ENCODE measurements around the gene COL23A1.

The COL23A1 gene

GRCh38 chr5:178346607-178347334, 243.4 kb downstream of the COL23A1 start:
- no peak for FAIRE-seq
- DNase-seq (ENCODE audit: insufficient read length, low spot score): no peak
- TF ChIP-seq SPI1 (IDR thresholded peaks at IDR 0.05; ENCODE audit: low read depth, low read length): no peak
- no peak for TF ChIP-seq POU2F2 (IDR thresholded peaks at IDR 0.05; ENCODE audit: low read depth, low read length)
- TF ChIP-seq TAF1 (IDR thresholded peaks at IDR 0.05; ENCODE audit: low read depth, low read length): no peak
- TF ChIP-seq POLR2AphosphoS5 (IDR thresholded peaks at IDR 0.05; ENCODE audit: low read depth, low read length): no peak
- TF ChIP-seq POLR2A (IDR thresholded peaks at IDR 0.05; ENCODE audit: low read depth, low read length): no peak
- no peak for TF ChIP-seq PAX5 (IDR thresholded peaks at IDR 0.05; ENCODE audit: insufficient read depth, low read length, severe bottlenecking)

GRCh38 chr5:178343306-178343705, 246.9 kb downstream of the COL23A1 start:
- FAIRE-seq (no peak), DNase-seq (ENCODE audit: insufficient read length, low spot score) (no peak)
- TF ChIP-seq POU2F2 (IDR thresholded peaks at IDR 0.05; ENCODE audit: low read depth, low read length): no peak
- no peak for TF ChIP-seq PAX5 (IDR thresholded peaks at IDR 0.05; ENCODE audit: insufficient read depth, low read length, severe bottlenecking)
- no peak for TF ChIP-seq SPI1 (IDR thresholded peaks at IDR 0.05; ENCODE audit: low read depth, low read length)
- TF ChIP-seq POLR2AphosphoS5 (IDR thresholded peaks at IDR 0.05; ENCODE audit: low read depth, low read length): no peak
- TF ChIP-seq TAF1 (IDR thresholded peaks at IDR 0.05; ENCODE audit: low read depth, low read length): no peak
- no peak for TF ChIP-seq POLR2A (IDR thresholded peaks at IDR 0.05; ENCODE audit: low read depth, low read length)

GRCh38 chr5:178341851-178342140, 248.4 kb downstream of the COL23A1 start:
- FAIRE-seq (no peak), DNase-seq (ENCODE audit: insufficient read length, low spot score) (no peak)
- no peak for TF ChIP-seq POLR2A (IDR thresholded peaks at IDR 0.05; ENCODE audit: low read depth, low read length)
- TF ChIP-seq POLR2AphosphoS5 (IDR thresholded peaks at IDR 0.05; ENCODE audit: low read depth, low read length): no peak
- TF ChIP-seq POU2F2 (IDR thresholded peaks at IDR 0.05; ENCODE audit: low read depth, low read length): no peak
- TF ChIP-seq PAX5 (IDR thresholded peaks at IDR 0.05; ENCODE audit: insufficient read depth, low read length, severe bottlenecking): no peak
- no peak for TF ChIP-seq TAF1 (IDR thresholded peaks at IDR 0.05; ENCODE audit: low read depth, low read length)
- TF ChIP-seq SPI1 (IDR thresholded peaks at IDR 0.05; ENCODE audit: low read depth, low read length): no peak

GRCh38 chr5:178341091-178341850, 248.9 kb downstream of the COL23A1 start:
- DNase-seq (ENCODE audit: insufficient read length, low spot score): no peak
- no peak for FAIRE-seq
- TF ChIP-seq SPI1 (IDR thresholded peaks at IDR 0.05; ENCODE audit: low read depth, low read length) (no peak), PAX5 (IDR thresholded peaks at IDR 0.05; ENCODE audit: insufficient read depth, low read length, severe bottlenecking) (no peak), POLR2AphosphoS5 (IDR thresholded peaks at IDR 0.05; ENCODE audit: low read depth, low read length) (no peak), TAF1 (IDR thresholded peaks at IDR 0.05; ENCODE audit: low read depth, low read length) (no peak), POU2F2 (IDR thresholded peaks at IDR 0.05; ENCODE audit: low read depth, low read length) (no peak), POLR2A (IDR thresholded peaks at IDR 0.05; ENCODE audit: low read depth, low read length) (no peak)

GRCh38 chr5:178340637-178341036, 249.6 kb downstream of the COL23A1 start:
- FAIRE-seq: no peak

GRCh38 chr5:178340187-178340586, 250.0 kb downstream of the COL23A1 start:
- FAIRE-seq (no peak), DNase-seq (ENCODE audit: insufficient read length, low spot score) (no peak)
- TF ChIP-seq TAF1 (IDR thresholded peaks at IDR 0.05; ENCODE audit: low read depth, low read length) (no peak), SPI1 (IDR thresholded peaks at IDR 0.05; ENCODE audit: low read depth, low read length) (no peak), POU2F2 (IDR thresholded peaks at IDR 0.05; ENCODE audit: low read depth, low read length) (no peak), POLR2A (IDR thresholded peaks at IDR 0.05; ENCODE audit: low read depth, low read length) (no peak), POLR2AphosphoS5 (IDR thresholded peaks at IDR 0.05; ENCODE audit: low read depth, low read length) (no peak), PAX5 (IDR thresholded peaks at IDR 0.05; ENCODE audit: insufficient read depth, low read length, severe bottlenecking) (no peak)

More at GRCh38 chr5:178340637-178341036, 249.6 kb downstream of the COL23A1 start:
- DNase-seq (ENCODE audit: insufficient read length, low spot score): no peak
- TF ChIP-seq POU2F2 (IDR thresholded peaks at IDR 0.05; ENCODE audit: low read depth, low read length): no peak
- no peak for TF ChIP-seq TAF1 (IDR thresholded peaks at IDR 0.05; ENCODE audit: low read depth, low read length)
- TF ChIP-seq POLR2AphosphoS5 (IDR thresholded peaks at IDR 0.05; ENCODE audit: low read depth, low read length): no peak
- TF ChIP-seq POLR2A (IDR thresholded peaks at IDR 0.05; ENCODE audit: low read depth, low read length): no peak
- TF ChIP-seq PAX5 (IDR thresholded peaks at IDR 0.05; ENCODE audit: insufficient read depth, low read length, severe bottlenecking): no peak
- no peak for TF ChIP-seq SPI1 (IDR thresholded peaks at IDR 0.05; ENCODE audit: low read depth, low read length)

- TF ChIP-seq PAX5 (IDR thresholded peaks at IDR 0.05; ENCODE audit: insufficient read depth, low read length, severe bottlenecking) (no peak), TAF1 (IDR thresholded peaks at IDR 0.05; ENCODE audit: low read depth, low read length) (no peak), POLR2A (IDR thresholded peaks at IDR 0.05; ENCODE audit: low read depth, low read length) (no peak), POU2F2 (IDR thresholded peaks at IDR 0.05; ENCODE audit: low read depth, low read length) (no peak), SPI1 (IDR thresholded peaks at IDR 0.05; ENCODE audit: low read depth, low read length) (no peak), POLR2AphosphoS5 (IDR thresholded peaks at IDR 0.05; ENCODE audit: low read depth, low read length) (no peak)
- FAIRE-seq: no peak
- DNase-seq (ENCODE audit: insufficient read length, low spot score): no peak
Observed at GRCh38 chr5:178339272-178339671, 250.9 kb downstream of the COL23A1 start.

- TF ChIP-seq POU2F2 (IDR thresholded peaks at IDR 0.05; ENCODE audit: low read depth, low read length) (no peak), SPI1 (IDR thresholded peaks at IDR 0.05; ENCODE audit: low read depth, low read length) (no peak), POLR2AphosphoS5 (IDR thresholded peaks at IDR 0.05; ENCODE audit: low read depth, low read length) (no peak), POLR2A (IDR thresholded peaks at IDR 0.05; ENCODE audit: low read depth, low read length) (no peak), PAX5 (IDR thresholded peaks at IDR 0.05; ENCODE audit: insufficient read depth, low read length, severe bottlenecking) (no peak), TAF1 (IDR thresholded peaks at IDR 0.05; ENCODE audit: low read depth, low read length) (no peak)
- DNase-seq (ENCODE audit: insufficient read length, low spot score): no peak
- FAIRE-seq: no peak
Observed at GRCh38 chr5:178338750-178339144, 251.4 kb downstream of the COL23A1 start.

- FAIRE-seq: no peak
- TF ChIP-seq POLR2A (IDR thresholded peaks at IDR 0.05; ENCODE audit: low read depth, low read length): no peak
- TF ChIP-seq PAX5 (IDR thresholded peaks at IDR 0.05; ENCODE audit: insufficient read depth, low read length, severe bottlenecking): no peak
- TF ChIP-seq SPI1 (IDR thresholded peaks at IDR 0.05; ENCODE audit: low read depth, low read length): no peak
- TF ChIP-seq POU2F2 (IDR thresholded peaks at IDR 0.05; ENCODE audit: low read depth, low read length): no peak
- no peak for DNase-seq (ENCODE audit: insufficient read length, low spot score)
Observed at GRCh38 chr5:178338126-178338749, 252.0 kb downstream of the COL23A1 start.
